GM21723 (cell line): ENCODE results near the gene UBTD1.
"Not testable (repeated sequence)": the region's sequence is repeated elsewhere in the genome, so short reads cannot be mapped to it uniquely, and the experiment has no call there.

Experiments used
- ATAC-seq: cut with Tn5 transposase; IDR thresholded peaks from one replicate; pipeline ENCODE4 v1.9.1; 2021; ENCODE audit warnings: mild to moderate bottlenecking, moderate library complexity; ENCODE audit not compliant: unreplicated experiment

UBTD1 gene

GRCh38 chr10:97498841-97499560, at the start of gene UBTD1:
UBTD1 (plus strand) TSS chr10:97498924; CDS start chr10:97499204, 280 bp downstream.
- peak; percentile 6 for ATAC-seq

DNA sequence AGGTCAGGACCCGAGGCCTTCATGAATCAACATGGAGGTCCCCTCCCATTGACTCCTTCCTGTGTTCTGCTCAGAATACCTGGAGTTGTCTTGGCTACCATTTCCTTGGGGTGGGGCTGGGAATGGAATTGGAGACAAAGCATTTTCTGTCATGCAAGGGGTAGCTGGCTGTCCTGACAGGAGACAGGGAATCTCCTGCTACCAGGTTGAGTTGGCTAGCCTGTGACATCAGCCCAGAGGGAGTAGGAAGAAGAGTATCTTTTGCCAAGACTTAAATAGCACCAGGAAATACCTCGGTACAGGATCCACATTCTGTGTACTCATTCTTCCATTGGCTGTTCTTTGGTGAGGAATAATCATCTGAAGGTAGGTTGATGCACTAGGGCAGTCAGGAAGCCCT, 47.9 kb upstream of the UBTD1 start:
- no peak for ATAC-seq

GRCh38 chr10:97451605-97452004, 47.1 kb upstream of the UBTD1 start:
- no peak for ATAC-seq

DNA sequence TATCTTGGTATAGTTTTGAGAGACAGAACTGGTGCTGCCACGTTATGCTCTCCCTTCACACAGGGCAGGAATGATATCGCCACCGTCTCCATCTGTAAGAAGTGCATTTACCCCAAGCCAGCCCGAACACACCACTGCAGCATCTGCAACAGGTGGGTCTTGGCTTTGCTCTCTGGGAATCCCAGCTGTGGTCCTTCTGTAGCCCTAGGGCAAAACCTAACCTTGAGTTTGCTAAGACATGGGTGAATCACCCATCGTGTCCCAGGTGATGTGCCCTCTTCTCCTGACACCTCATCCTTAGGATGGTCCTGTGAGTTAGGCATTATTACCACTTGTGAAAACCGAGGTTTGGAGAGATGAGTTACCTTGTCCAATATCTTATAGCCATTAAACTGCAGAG, 46.4 kb upstream of the UBTD1 start:
- no peak for ATAC-seq

DNA sequence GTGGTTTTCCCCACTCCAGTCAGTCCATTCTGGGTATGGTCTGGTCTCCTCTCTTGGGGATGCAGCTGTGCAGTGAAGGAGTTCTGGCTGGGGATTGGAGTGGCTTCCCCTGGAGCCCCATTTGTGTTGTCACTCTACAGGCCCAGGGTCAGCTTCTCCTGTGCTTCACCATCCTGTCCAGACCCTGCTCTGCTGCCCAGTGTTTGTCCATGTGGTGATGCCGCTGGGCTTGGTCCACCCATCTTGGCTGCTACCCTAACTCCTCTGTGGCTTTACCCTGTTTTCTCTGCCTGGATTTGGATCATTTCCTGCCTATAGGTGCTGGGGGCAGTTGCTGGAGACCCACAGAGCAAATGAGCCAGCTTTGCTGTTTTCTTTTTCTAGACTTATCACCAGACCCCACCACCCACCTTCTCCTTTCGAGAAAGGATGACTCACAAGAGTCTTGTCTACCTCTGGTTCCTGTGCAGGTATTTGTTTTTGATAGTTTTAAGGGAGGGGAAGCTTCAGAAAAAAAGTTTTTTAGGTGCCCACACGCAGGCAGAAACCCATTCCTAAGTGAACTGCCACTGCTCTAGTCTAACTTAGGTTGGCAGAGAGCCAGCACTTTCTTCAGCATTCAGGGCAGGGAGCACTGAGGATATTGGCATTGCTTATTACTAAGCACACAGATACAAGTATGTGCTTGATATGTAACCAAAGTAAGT, 44.2 kb upstream of the UBTD1 start:
- ATAC-seq: no peak

GRCh38 chr10:97456034-97456685, 42.6 kb upstream of the UBTD1 start:
- no peak for ATAC-seq

GRCh38 chr10:97456686-97457065, 42.0 kb upstream of the UBTD1 start:
- no peak for ATAC-seq

GRCh38 chr10:97459111-97459510, 39.6 kb upstream of the UBTD1 start:
- ATAC-seq: no peak

GRCh38 chr10:97459933-97460332, 38.8 kb upstream of the UBTD1 start:
- no peak for ATAC-seq

DNA sequence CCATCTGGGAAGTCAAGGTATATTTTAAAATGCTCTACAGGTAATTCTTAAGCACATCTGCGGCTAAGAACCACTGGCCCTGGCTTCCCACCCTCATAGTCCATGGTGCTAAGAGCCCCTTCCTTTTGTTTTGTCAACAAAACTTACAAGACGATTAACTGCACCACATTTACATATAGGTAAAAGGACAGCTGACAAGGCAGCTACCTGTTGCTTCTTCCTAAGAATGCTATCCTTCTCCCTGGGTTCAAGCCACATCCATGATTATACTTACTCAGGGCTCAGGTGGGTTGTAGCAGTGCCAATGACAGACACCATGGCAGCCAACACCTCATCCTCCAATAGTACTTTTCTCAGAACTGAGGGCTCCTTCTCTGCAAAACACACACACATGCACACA, 36.4 kb upstream of the UBTD1 start:
- no peak for ATAC-seq

- no peak for ATAC-seq
Observed at GRCh38 chr10:97463363-97464132, 35.2 kb upstream of the UBTD1 start.

GRCh38 chr10:97464226-97464625, 34.5 kb upstream of the UBTD1 start:
- no peak for ATAC-seq

GRCh38 chr10:97465982-97466381, 32.7 kb upstream of the UBTD1 start:
- ATAC-seq: no peak

GRCh38 chr10:97466755-97467154, 32.0 kb upstream of the UBTD1 start:
- no peak for ATAC-seq

DNA sequence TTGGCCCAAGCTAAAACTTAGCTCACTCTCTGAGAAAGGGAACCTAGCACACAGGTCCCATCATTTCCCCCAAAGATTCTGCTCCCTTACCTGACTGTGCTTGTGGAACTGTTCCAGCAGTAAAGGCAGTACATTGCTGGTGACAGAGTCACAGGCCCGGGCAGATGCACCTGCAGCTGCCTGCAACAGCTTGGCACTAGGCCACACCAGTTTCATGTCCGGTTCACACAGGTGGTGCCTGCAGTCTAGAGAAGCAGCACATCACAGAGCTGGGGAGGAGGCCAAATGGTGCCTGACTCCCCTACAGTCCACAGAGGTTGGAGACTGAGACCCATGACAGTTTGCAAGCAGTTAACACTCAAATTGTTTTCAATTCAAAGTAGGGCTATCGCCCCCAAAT, 30.6 kb upstream of the UBTD1 start:
- no peak for ATAC-seq

- not testable (repeated sequence) for ATAC-seq
Observed at GRCh38 chr10:97468781-97469180, 29.9 kb upstream of the UBTD1 start.

DNA sequence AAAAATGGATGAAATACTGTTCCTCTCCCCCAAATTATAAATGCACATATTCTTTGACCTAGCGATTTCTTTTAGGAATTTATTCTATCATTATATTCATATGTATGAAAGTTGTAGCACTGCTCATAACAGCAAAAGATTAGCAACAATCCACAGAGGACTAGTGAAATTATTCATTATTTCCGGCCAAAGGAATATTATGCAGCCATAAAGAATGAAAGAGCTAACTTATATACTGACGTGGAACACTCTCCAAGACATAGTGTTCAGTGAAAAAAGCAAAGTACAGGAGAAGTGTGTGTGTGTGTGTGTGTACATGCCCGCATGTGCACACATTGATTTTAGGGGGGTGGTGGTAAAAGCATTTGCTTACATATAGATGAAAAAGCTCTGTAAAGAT, 23.8 kb upstream of the UBTD1 start:
- no peak for ATAC-seq

DNA sequence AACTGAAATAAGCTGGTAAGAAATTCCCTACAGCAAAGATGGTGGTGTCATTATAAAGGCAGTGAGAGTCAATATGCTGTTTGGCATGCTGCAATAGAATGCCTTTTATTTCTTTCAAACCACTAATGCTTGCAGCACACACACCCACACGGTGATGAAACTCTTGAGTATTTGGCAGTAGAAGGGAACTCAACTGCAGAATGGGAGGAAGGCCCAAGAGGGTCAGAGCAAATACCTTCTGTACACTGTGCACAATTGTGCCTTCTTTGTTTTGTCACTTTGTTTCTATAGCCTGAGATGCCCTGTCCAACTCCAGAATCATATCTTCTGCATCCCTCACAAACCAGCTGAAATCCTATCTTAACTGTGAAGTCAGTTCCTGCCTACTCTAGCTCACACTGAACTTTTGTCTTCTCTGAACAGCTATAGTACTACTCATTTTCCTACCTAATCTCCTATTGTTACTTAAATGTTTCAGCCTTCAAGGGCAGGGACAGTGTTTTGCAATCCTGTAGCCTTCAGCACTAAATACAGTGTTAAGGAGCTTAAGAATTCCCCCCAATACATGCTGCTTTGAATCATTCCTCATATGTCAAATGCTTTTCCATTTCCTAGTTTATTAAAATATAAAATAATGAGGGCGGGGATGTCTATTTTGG, 22.7 kb upstream of the UBTD1 start:
- no peak for ATAC-seq

DNA sequence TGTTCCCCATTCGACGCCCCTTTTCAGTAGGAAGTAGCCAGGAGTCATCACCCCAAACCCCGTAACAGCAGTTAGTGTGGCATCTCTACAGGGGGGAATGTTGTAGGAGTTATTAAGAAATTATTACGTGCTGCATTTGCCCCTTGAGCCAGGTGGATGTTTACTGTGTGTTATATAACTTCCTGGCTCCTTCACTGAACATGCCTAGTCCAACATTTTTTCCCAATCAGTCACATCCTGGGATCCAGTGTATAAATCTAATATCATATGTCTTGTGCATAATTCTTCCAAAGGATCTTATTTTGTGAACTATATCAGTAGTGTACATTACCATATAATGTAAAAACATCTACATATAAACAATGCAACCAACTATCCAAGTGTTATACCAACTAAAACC, 19.3 kb upstream of the UBTD1 start:
- not testable (repeated sequence) for ATAC-seq

DNA sequence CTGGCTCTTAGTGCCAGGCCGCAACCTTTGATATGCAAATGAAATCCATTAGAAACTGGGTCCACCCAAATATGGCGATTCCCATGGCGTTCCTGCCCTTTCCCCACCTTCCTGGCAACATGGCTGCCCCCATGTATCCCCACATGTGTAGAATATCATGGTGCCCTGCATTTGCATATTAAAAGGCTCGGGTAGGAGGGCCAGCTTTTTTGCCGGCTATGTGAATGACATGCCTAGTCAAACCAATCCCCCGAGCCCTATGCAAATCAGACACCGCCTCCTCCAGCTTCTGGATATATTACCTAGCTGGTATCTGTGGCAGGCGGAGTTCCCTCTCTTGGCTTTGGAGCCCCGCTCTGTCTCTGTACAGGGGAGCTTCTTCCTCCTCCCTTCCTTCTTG, 18.8 kb upstream of the UBTD1 start:
- ATAC-seq: no peak

DNA sequence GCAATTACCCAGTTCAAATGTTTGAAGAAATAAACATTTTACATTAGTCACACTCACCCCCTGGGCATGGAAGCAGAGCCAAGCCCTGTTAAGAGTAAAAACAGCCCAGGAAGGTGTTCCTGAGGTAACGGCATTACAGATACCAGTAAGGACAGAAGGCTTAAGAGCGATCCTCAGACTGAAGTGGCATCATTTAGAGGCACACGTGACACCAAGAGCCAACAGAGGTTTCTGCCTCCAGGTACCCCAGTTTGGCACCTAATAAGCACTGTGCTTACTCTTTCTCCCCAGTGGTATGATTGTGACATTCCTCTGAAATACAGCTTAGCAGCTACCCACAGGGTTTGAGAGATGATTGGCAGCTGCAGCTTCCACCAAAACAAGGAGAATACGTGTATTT, 17.7 kb upstream of the UBTD1 start:
- ATAC-seq: no peak
